Measurements from ENCODE around the gene SLC17A2.

The SLC17A2 gene, protein sequence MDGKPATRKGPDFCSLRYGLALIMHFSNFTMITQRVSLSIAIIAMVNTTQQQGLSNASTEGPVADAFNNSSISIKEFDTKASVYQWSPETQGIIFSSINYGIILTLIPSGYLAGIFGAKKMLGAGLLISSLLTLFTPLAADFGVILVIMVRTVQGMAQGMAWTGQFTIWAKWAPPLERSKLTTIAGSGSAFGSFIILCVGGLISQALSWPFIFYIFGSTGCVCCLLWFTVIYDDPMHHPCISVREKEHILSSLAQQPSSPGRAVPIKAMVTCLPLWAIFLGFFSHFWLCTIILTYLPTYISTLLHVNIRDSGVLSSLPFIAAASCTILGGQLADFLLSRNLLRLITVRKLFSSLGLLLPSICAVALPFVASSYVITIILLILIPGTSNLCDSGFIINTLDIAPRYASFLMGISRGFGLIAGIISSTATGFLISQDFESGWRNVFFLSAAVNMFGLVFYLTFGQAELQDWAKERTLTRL

DNA sequence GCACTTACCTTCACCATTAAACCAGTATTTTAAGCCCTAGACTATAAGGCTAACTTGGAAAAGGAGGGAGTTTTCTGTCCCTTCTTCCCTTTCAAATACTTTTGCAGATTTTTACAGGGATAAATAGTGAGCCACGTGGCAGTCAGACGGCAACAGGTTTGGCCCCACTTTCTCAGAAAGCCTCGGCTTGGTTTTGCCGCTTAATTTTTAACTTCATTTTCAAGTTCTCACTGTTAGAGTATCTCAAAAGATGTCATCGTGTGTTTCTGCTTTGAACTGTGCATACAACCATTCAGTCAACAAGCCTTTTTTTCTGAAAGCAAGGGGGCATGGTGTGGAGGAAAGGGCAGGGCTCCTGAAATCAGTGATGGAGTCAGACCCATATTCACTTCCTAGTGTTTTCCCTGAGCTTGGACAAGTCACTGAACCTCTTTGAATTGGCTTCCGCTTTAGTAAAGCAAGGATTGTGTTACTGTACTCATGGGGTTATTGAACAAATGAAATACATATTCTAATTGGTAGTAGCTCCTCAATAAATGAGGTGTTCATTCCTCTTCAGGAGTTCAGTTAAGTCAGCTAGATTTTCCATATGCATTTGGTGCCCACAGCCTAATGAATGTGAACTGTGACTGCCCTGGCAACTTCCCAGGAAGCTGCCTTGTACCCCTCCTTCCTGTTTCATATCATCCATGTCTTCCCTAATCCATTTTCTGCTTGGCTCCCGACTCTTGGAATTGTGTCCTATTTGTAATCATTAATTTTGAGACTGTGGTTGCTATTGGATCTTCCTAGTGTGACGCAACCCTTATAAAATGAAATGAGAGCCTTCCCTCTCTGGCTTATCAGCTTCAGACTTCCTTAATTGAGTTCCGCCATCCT lies at the start of gene SLC17A2:
Gene SLC17A2 (minus strand): TSS at position 160 of the 879 bp plus-strand sequence. CDS start 4,895 bp downstream, outside the sequence.
- DNase-seq (ENCODE audit: low read depth) = no peak

- DNase-seq (ENCODE audit: low read depth) = no peak
Observed at GRCh38 chr6:25975923-25976560, 45.6 kb upstream of the SLC17A2 start.

DNA sequence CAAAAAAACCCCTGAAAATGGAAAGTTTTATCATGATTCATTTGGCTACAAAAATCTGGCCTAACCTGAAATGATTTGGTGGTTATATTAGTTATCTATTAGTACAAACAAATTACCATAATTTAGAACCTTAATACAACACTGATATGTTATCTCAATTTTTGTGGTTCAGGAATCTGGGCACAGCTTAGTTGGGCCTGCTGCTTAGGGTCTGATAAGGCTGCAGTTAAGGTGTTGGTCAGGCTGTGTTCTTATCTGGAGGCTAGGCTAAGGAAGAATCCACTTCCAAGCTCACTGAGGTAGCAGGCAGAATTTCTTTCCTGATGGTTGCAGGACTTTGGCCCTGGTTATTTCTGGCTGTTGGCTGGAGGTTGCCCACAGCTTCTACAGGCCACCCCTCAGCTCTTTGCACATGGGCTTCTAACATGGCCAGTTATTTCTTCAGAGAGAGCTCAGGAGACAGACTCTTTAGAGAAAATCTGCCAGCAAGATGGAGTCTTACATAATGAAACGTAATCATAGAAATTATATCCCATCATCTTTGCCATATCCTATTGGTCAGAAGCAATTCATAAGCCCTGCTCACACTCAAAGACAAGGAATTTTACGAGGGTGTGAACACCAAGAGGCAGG lies 43.5 kb upstream of the SLC17A2 start:
- no peak for DNase-seq (ENCODE audit: low read depth)

DNA sequence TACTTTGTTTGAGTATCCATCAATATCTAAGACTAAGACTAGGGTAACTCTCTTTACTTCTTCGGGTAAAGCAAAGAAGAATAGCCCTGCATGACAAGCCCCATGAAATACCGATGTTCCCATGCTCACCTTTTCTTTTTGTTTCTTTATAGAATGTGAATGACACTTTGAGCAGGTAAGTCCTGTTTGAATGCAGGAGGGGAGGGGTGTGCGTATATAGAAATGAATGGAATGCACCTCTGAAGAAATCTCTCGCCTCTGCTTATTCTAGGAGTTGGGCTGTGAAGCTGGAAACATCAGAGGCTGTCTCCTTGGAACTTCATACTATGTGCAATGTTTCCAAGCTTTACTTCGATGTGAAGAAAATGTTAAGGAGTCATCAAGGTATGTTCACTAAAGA lies 42.4 kb upstream of the SLC17A2 start:
- DNase-seq (ENCODE audit: low read depth) = no peak

- DNase-seq (ENCODE audit: low read depth) = no peak
Observed at GRCh38 chr6:25972128-25972527, 41.6 kb upstream of the SLC17A2 start.

GRCh38 chr6:25971187-25971821 lies 40.8 kb upstream of the SLC17A2 start:
- DNase-seq (ENCODE audit: low read depth) = peak; percentile 87

DNA sequence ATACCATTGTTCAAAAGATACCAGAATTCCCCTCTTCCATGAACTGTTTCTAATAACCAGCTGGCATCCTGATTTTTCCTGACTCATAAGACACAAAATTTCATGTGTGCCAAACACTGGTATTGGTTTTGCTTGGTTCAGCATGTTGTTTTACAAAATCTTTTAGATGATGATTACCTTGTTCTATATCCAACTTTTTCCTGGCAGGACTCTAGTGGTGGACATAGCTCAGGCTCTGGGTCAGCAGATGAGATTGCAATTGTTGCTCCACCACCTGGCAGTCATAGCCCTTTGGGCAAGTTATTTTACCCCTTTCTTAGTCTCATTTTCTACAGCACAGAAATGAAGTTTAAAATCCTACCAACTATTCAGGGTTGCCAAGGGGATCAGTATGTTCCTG lies 38.3 kb upstream of the SLC17A2 start:
- peak; percentile 42 for DNase-seq (ENCODE audit: low read depth)

DNA sequence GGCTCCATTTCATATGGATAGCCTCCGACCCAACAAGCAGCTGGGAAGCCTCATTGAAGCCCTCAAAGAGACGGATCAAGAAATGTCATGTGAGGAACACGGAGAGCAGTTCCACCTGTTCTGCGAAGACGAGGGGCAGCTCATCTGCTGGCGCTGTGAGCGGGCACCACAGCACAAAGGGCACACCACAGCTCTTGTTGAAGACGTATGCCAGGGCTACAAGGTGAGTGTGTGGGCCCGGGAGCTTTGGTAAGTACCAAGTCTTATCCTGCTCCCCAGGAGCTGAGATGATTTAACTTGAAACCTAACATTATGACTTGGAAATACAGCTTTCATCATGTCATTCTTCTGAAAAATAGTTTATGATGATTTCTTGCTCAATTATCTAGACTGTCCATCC lies 36.2 kb upstream of the SLC17A2 start:
- no peak for DNase-seq (ENCODE audit: low read depth)

DNA sequence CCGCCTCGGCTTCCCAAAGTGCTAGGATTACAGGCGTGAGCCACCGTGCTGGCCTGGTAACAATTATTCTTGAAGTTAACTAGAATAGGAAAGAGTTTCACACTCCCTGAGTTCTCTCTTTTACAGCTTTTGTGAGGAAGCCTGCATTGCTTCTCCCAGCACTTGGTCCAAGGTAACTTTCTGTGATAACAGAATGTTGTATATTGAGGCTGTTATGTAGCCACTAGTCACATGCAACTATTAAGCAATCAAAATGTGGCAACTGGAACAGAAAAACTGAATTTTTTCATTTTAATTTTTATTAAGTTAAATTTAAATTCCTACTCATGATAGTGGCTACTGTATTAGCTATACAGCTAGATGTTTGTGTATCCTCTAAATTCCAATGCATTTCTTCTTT lies 34.6 kb upstream of the SLC17A2 start:
- DNase-seq (ENCODE audit: low read depth) = no peak

DNA sequence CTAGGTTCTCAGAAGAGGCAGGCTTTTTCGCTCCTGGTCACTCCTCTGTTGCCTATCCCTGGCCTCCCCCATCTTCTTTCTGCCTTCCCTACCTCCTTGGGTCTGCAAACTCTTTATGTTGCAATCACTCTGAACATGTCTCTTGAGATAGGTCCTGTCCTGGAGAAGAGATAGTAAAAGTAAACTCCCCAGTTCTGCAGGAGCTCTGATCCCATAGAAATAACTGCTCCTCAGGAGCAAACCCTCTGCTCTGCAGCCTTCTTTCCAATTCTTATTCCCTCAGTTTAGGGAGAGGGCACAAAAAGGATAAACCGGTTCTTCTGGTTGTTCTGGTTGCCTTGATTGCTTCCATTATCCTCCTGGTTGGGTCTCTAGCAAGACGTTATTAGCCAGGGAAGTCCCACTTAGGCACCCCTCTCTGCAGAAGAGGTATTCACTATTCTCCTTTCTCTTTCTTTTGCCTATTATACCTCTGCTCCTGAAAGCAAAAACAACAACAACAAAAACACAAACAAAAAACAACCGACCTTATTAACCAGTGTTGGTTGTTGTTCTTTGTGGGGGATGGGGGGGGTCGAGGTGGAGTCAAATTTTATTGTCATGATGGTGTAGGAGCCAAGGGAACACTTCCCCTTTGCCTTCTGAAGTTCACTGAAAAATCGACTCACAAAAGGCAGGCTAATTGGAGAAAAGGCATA lies 33.1 kb upstream of the SLC17A2 start:
- no peak for DNase-seq (ENCODE audit: low read depth)

DNA sequence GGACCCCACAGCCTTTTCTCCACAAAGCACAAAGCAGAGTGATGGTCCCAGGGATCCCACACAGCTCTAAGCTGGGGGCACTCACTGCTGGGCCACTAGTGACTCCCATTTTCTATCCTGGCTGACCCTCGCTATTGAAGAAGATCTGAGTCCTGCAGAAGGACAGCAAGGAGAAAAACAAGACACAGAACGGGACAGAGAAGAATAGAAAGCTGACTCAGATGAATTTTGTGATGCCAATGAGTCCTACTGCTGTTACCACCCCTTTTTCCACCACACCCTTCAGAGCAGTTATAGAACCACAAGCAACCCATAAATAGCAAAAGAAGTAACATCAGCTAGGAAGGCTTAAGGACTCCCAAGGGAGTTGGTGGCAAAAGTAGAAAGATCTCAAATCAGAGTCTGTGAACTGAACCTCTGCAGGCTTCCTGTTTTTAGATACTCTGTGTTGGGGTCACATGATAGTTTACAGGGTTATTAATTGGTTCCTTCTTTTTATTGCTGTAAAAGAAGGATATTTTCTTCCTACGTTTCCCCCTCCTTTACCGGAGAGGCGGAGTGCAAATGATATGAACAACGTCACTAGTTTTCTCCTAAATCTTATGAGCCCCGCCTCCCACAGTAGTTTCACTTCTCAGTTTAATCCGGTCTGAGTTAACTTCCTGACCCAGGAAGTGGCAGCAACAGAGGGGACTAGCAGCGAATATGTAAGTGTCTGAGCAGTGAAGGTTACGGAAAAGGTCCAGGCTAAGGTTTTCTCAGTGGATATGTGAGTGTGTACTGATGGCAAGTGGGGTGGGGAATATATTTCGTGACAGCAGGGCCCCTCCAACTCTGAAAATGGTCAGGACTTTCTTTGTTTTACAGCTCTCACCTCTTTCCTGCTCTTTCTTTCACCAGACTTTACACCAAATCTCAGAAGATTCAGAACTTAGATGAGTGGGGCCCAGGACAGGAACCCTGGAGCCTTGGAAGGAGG lies 31.9 kb upstream of the SLC17A2 start, which contains the start of gene TRIM38:
Gene TRIM38 (plus strand): TSS at position 654 of the 979 bp plus-strand sequence. CDS start 3,721 bp downstream, outside the sequence.
- peak; percentile 90 for DNase-seq (ENCODE audit: low read depth)

DNA sequence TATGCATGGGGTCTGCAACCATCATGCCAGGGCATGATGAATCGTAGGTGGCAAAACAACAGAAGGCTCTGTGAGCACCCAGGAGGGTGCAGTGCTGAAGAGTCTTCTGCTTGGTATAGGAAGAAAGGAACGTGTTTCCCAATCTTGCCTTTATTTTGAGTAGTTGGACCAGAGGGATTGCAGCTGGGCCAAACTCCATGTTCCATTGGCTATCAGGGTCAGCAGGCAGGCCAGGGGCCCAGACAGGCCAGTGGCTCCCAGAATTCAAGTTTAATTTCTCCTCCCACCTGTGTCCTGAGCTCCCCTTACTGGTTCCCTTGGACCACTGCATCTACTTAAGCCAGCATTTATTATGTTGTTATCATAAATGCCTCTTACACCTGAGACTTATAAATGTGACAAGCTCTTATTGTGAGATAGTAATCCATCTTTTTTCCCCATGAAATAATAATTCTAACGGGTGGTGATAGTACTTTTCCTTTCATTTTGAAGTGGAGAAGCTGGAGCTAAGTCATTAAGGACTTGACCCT lies 31.2 kb upstream of the SLC17A2 start:
- no peak for DNase-seq (ENCODE audit: low read depth)

- no peak for DNase-seq (ENCODE audit: low read depth)
Observed at GRCh38 chr6:25960734-25961133, 30.2 kb upstream of the SLC17A2 start.

- no peak for DNase-seq (ENCODE audit: low read depth)
Observed at GRCh38 chr6:25959890-25960536, 29.5 kb upstream of the SLC17A2 start.

DNA sequence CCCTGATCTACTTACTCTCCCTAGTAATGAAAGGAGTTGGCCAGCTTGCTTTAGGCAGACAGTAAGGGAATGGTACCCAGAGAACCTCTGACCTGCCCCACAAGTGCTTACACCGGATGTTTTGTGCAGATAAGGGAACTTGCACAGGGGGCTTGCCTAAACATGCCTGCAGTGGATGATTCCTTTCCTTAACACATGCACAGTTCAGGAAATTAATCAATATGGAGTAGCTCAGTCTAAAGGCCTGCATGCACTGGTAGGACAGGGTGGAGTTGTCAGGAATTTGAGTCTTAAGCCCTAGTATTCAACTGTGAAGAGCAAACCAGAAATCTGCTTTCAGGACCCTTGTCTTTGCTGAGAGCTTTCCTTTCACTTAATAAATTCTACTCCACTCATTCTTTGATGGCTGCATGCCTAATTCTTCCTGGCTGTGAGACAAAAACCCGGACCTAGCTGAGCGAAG lies 28.2 kb upstream of the SLC17A2 start:
- DNase-seq (ENCODE audit: low read depth) = no peak

- DNase-seq (ENCODE audit: low read depth) = no peak
Observed at GRCh38 chr6:25956226-25956625, 25.7 kb upstream of the SLC17A2 start.

DNA sequence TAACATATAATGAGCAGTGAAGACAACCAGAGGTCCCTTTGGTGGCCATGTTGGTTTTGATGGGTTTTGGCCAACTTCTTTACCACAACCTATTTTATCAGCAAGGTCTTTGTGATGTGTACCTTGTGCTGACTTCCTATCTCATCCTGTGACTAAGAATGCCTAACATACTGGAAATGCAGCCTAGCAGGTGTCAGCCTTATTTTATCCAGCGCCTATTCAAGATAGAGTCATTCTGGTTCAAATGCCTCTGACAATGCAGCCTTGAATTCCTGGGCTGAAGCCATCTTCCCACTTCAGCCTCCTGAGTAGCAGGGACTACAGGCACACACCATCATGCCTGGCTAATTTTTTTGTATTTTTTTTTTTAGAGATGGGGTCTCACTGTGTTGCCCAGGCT lies 24.3 kb upstream of the SLC17A2 start:
- DNase-seq (ENCODE audit: low read depth) = no peak

- DNase-seq (ENCODE audit: low read depth) = no peak
Observed at GRCh38 chr6:25953733-25954132, 23.2 kb upstream of the SLC17A2 start.

GRCh38 chr6:25952535-25952934 lies 22.0 kb upstream of the SLC17A2 start:
- no peak for DNase-seq (ENCODE audit: low read depth)
